Endodermal cell (in vitro differentiated cells): ENCODE data around the gene LIN28B. TPM values are rescaled to one million over a fixed set of nuclear protein-coding genes. Genes with fewer than 3 reads are reported as not detected.

Experiments used
- DNase-seq: peaks from one replicate; pipeline ENCODE4 v3.0.0-alpha.2; 2017
- H3K27ac ChIP-seq: 2 replicates; pipeline ENCODE4 v1.5.1; 2013; ENCODE audit warnings: mild to moderate bottlenecking, low read depth, low read length, moderate library complexity
- H3K27me3 ChIP-seq: 2 replicates; pipeline ENCODE4 v1.6.1; 2013; ENCODE audit warnings: mild to moderate bottlenecking, low read length, moderate library complexity; ENCODE audit not compliant: insufficient read depth, control insufficient read depth, poor library complexity, severe bottlenecking
- H3K36me3 ChIP-seq: 2 replicates; pipeline ENCODE4 v1.7.0; 2013; ENCODE audit warnings: mild to moderate bottlenecking, low read length, moderate library complexity; ENCODE audit not compliant: control insufficient read depth, insufficient read depth
- H3K4me1 ChIP-seq: one replicate; pipeline ENCODE4 v1.7.0; 2013; ENCODE audit warnings: low read length; ENCODE audit not compliant: control insufficient read depth, insufficient read depth
- H3K4me3 ChIP-seq: 2 replicates; pipeline ENCODE4 v1.5.1; 2013; ENCODE audit warnings: mild to moderate bottlenecking, low read length, moderate library complexity
- H3K9ac ChIP-seq: 2 replicates; pipeline ENCODE4 v1.6.1; 2013; ENCODE audit warnings: mild to moderate bottlenecking, low read length, moderate library complexity; ENCODE audit not compliant: poor library complexity, severe bottlenecking; ENCODE audit errors: extremely low read depth
- H3K9me3 ChIP-seq: 2 replicates; pipeline ENCODE4 v1.6.1; 2013; ENCODE audit warnings: mild to moderate bottlenecking, low read length, moderate library complexity; ENCODE audit not compliant: control insufficient read depth
- H3K27ac Mint-ChIP-seq: 2 replicates; pipeline ENCODE4 v1.8.0; 2020; ENCODE audit warnings: mixed read lengths
- H3K27me3 Mint-ChIP-seq: 2 replicates; pipeline ENCODE4 v1.8.0; 2021; ENCODE audit warnings: mild to moderate bottlenecking, mixed read lengths; ENCODE audit not compliant: insufficient read depth
- H3K36me3 Mint-ChIP-seq: 2 replicates; pipeline ENCODE4 v1.8.0; 2020; ENCODE audit warnings: low read depth, mixed read lengths
- H3K4me1 Mint-ChIP-seq: 2 replicates; pipeline ENCODE4 v1.8.0; 2020; ENCODE audit warnings: mixed read lengths
- H3K4me3 Mint-ChIP-seq: 2 replicates; pipeline ENCODE4 v1.8.0; 2020; ENCODE audit warnings: mild to moderate bottlenecking, moderate library complexity, mixed read lengths
- H3K9me3 Mint-ChIP-seq: 2 replicates; pipeline ENCODE4 v1.8.0; 2020; ENCODE audit warnings: mild to moderate bottlenecking, mixed read lengths
- CTCF ChIP-seq: fragments of 200-600 bp; sonication (generic); conservative IDR thresholded peaks from 2 replicates; pipeline ENCODE4 v1.5.0; 2021; ENCODE audit warnings: antibody characterized with exemption, mild to moderate bottlenecking
- WGBS, 2 experiments: methylation state at CpG; one replicate each; pipeline versions ENCODE4 v1.1.5 to v1.1.7; 2013; ENCODE audit warnings: missing lambda C conversion rate in 2 of 2, mixed read lengths in 1 of 2; ENCODE audit not compliant: insufficient coverage in 1 of 2, insufficient read length in 1 of 2; 5-methylcytosine and 5-hydroxymethylcytosine counted together
- total RNA-seq, 2 donors: library from RNA; stranded (reverse); fragmentation: NEBNext Ultra II Directional in 1 of 2; extraction: Animal tissue kit (Norgen Biotek cat#: 25700) in 1 of 2; gene quantifications; 2 replicates in 1 of 2; 3 replicates in 1 of 2; pipeline ENCODE4 v1.2.1, GENCODE V29; 2021

The LIN28B gene
- total RNA-seq, 2 donors from 2014 or later = 65.1 to 65.3 TPM

GRCh38 chr6:105113422-105113821 lies 156.5 kb downstream of the LIN28B start:
- no peak for DNase-seq
- Histone ChIP-seq H3K9ac (no peak overlapping the region), H3K27me3 (no peaks in the 10 kb centered on the region), H3K36me3 (no peaks in the 10 kb centered on the region), H3K27ac (no peak overlapping the region), H3K9me3 (no peaks in the 10 kb centered on the region), H3K4me3 (no peak overlapping the region), H3K4me1 (no peaks in the 10 kb centered on the region)
- Mint-ChIP-seq H3K27ac (no peak overlapping the region), H3K36me3 (no peaks in the 10 kb centered on the region), H3K9me3 (no peaks in the 10 kb centered on the region), H3K4me1 (peaks cover 4% of the 10 kb centered on the region), H3K4me3 (no peak overlapping the region), H3K27me3 (no peaks in the 10 kb centered on the region)
- 89 to 93% methylated on average over 4 to 6 of the region's 6 CpGs for WGBS, 2 experiments
- TF ChIP-seq CTCF = no peak

GRCh38 chr6:105116150-105116549 lies 159.2 kb downstream of the LIN28B start:
- Histone ChIP-seq H3K9me3 (no peaks in the 10 kb centered on the region), H3K9ac (no peak overlapping the region), H3K4me3 (no peak overlapping the region), H3K27ac (no peak overlapping the region), H3K4me1 (no peaks in the 10 kb centered on the region), H3K36me3 (no peaks in the 10 kb centered on the region), H3K27me3 (no peaks in the 10 kb centered on the region)
- Mint-ChIP-seq H3K27ac (no peak overlapping the region), H3K9me3 (no peaks in the 10 kb centered on the region), H3K4me1 (peaks cover 4% of the 10 kb centered on the region), H3K27me3 (no peaks in the 10 kb centered on the region), H3K36me3 (no peaks in the 10 kb centered on the region), H3K4me3 (no peak overlapping the region)
- WGBS, 2 experiments = 62 to 77% methylated on average over 5 of the region's 5 CpGs
- no peak for TF ChIP-seq CTCF
- no peak for DNase-seq

- 93 to 94% methylated on average over 5 of the region's 5 CpGs for WGBS, 2 experiments
- Histone ChIP-seq H3K4me1 (no peaks in the 10 kb centered on the region), H3K4me3 (no peak overlapping the region), H3K9ac (no peak overlapping the region), H3K27ac (no peak overlapping the region), H3K27me3 (no peaks in the 10 kb centered on the region), H3K36me3 (no peaks in the 10 kb centered on the region), H3K9me3 (no peaks in the 10 kb centered on the region)
- Mint-ChIP-seq H3K27me3 (no peaks in the 10 kb centered on the region), H3K4me1 (peaks cover 4% of the 10 kb centered on the region), H3K4me3 (no peak overlapping the region), H3K27ac (no peak overlapping the region), H3K9me3 (no peaks in the 10 kb centered on the region), H3K36me3 (peaks cover 3% of the 10 kb centered on the region)
- no peak for DNase-seq
- TF ChIP-seq CTCF = no peak
Measured at GRCh38 chr6:105120570-105120969, 163.7 kb downstream of the LIN28B start.
